ENCODE measurements around the gene CDC42SE2. TPM values are rescaled to one million over a fixed set of nuclear protein-coding genes. Genes with fewer than 3 reads are reported as not detected.

CDC42SE2 gene
- total and polyA plus RNA-seq, 3 experiments from 2014 or later: 125 to 460 (median 131) TPM

DNA sequence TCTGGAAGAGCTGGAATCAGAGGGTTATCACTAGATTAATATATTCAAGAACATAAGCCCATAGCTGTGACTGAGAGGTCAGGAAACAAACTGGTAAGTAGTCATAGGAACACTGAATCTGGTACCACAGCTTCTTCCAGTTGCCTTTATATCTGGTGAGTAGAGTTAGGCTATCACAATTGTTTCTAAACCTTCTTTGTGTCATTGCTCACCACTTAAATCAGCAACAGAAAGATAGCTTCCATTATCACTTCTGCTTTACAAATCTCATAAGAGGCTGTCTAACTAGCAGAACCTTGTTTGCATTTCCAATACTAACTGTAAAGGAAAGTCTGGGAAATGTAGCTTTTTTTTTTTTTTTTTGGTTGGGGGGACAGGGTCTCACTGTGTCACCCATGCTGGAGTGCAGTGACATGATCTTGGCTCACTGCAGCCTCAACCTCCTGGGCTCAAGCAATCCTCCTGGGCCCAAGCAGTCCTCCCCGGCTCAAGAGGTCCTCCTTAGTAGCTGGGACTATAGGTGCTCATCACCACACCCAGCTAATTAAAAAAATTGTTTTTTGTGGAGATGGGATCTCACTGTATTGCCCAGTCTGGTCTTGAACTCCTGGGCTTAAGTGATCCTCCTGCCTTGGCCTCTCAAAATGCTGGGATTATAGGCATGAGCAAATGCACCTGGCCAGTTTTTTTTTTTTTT, 22.0 kb downstream of the CDC42SE2 start:
- peak overlapping the region; percentile 9 for H3K4me3 ChIP-seq (ENCODE audit: low read length)
- H3K27me3 ChIP-seq (ENCODE audit: insufficient read depth, low read length, poor library complexity, severe bottlenecking): no peaks in the 10 kb centered on the region
- ChIA-PET CTCF (interaction anchor here (1.9 to 3.1 kb wide), 4 partner anchors 17 to 96 kb away, joined by 4 to 15 read pairs (median 10); no protein-coding TSS in a partner anchor), POLR2A (interaction anchor here (0.7 to 1.2 kb wide), 8 partner anchors 11 to 132 kb away, joined by 4 to 12 read pairs (median 5); no protein-coding TSS in a partner anchor)
- H3K9me3 ChIP-seq (ENCODE audit: low read length): no peaks in the 10 kb centered on the region
- no peak for DNase-seq
- Mint-ChIP-seq H3K4me3 (peak overlapping the region; percentile 28 to 75 (median 36)), H3K27ac (peak overlapping the region; percentile 52 to 94 (median 84)), H3K36me3 (peaks cover 4 to 71% (median 11%) of the 10 kb centered on the region in 3 donors), H3K4me1 (peaks cover 77 to 94% (median 91%) of the 10 kb centered on the region in 3 donors), H3K27me3 (no peaks in the 10 kb centered on the region), H3K9me3 (no peaks in the 10 kb centered on the region)
- H3K27ac ChIP-seq (ENCODE audit: low read depth, low read length): no peak overlapping the region
- H3K4me1 ChIP-seq (ENCODE audit: insufficient read depth, low read length): peaks cover 79% of the 10 kb centered on the region
- H3K36me3 ChIP-seq (ENCODE audit: insufficient read depth, low read length): no peaks in the 10 kb centered on the region

- no peak for DNase-seq
- ChIA-PET CTCF (interaction anchor here (1.0 to 3.1 kb wide), 5 partner anchors 16 to 96 kb away, joined by 3 to 15 read pairs (median 7); no protein-coding TSS in a partner anchor), POLR2A (interaction anchor here (0.7 to 1.2 kb wide), 3 partner anchors 13 to 132 kb away, joined by 5 to 12 read pairs (median 7); no protein-coding TSS in a partner anchor)
- peaks cover 77 to 94% (median 92%) of the 10 kb centered on the region in 3 donors for H3K4me1 Mint-ChIP-seq
- peaks cover 83% of the 10 kb centered on the region for H3K4me1 ChIP-seq (ENCODE audit: insufficient read depth, low read length)
- no peak overlapping the region for H3K27ac ChIP-seq (ENCODE audit: low read depth, low read length)
- H3K9me3 ChIP-seq (ENCODE audit: low read length): no peaks in the 10 kb centered on the region
- H3K9me3 Mint-ChIP-seq: no peaks in the 10 kb centered on the region
- peaks cover 4 to 69% (median 9%) of the 10 kb centered on the region in 3 donors for H3K36me3 Mint-ChIP-seq
- H3K4me3 Mint-ChIP-seq: peak overlapping the region in 4 of 7 donors; percentile 8 to 63 (median 16)
- no peak overlapping the region for H3K4me3 ChIP-seq (ENCODE audit: low read length)
- no peaks in the 10 kb centered on the region for H3K36me3 ChIP-seq (ENCODE audit: insufficient read depth, low read length)
- H3K27ac Mint-ChIP-seq: peak overlapping the region in 6 of 8 donors; percentile 1 to 94 (median 82)
- H3K27me3 Mint-ChIP-seq: no peaks in the 10 kb centered on the region
- no peaks in the 10 kb centered on the region for H3K27me3 ChIP-seq (ENCODE audit: insufficient read depth, low read length, poor library complexity, severe bottlenecking)
Measured at GRCh38 chr5:131286400-131286715, 22.5 kb downstream of the CDC42SE2 start.

GRCh38 chr5:131288328-131288727, 24.5 kb downstream of the CDC42SE2 start:
- Histone ChIP-seq H3K36me3 (ENCODE audit: insufficient read depth, low read length) (no peaks in the 10 kb centered on the region), H3K27ac (ENCODE audit: low read depth, low read length) (peak overlapping the region; percentile 5), H3K9me3 (ENCODE audit: low read length) (no peaks in the 10 kb centered on the region), H3K4me1 (ENCODE audit: insufficient read depth, low read length) (peaks cover 88% of the 10 kb centered on the region), H3K4me3 (ENCODE audit: low read length) (peak overlapping the region; percentile 26), H3K27me3 (ENCODE audit: insufficient read depth, low read length, poor library complexity, severe bottlenecking) (no peaks in the 10 kb centered on the region)
- peak overlapping the region; percentile 82 to 99 (median 92) for H3K27ac Mint-ChIP-seq
- no peaks in the 10 kb centered on the region for H3K9me3 Mint-ChIP-seq
- POLR2A ChIA-PET: interaction anchor here (0.6 to 1.7 kb wide), 4 partner anchors 9 to 74 kb away, joined by 3 to 5 read pairs (median 4); partner anchors contain the start of gene CDC42SE2
- CTCF ChIA-PET: no interaction called here
- no peaks in the 10 kb centered on the region for H3K27me3 Mint-ChIP-seq
- H3K4me3 Mint-ChIP-seq: peak overlapping the region; percentile 70 to 91 (median 87)
- peaks cover 0 to 63% (median 9%) of the 10 kb centered on the region in 3 donors for H3K36me3 Mint-ChIP-seq
- no peak for DNase-seq
- H3K4me1 Mint-ChIP-seq: peaks cover 70 to 93% (median 88%) of the 10 kb centered on the region in 3 donors

- no peaks in the 10 kb centered on the region for H3K9me3 Mint-ChIP-seq
- peak overlapping the region; percentile 82 to 99 (median 92) for H3K27ac Mint-ChIP-seq
- H3K9me3 ChIP-seq (ENCODE audit: low read length): no peaks in the 10 kb centered on the region
- POLR2A ChIA-PET: interaction anchor here (0.7 to 1.2 kb wide), 4 partner anchors 9 to 88 kb away, joined by 3 to 10 read pairs (median 8); no protein-coding TSS in a partner anchor
- no peaks in the 10 kb centered on the region for H3K27me3 Mint-ChIP-seq
- peaks cover 0 to 65% (median 9%) of the 10 kb centered on the region in 3 donors for H3K36me3 Mint-ChIP-seq
- no peak for DNase-seq
- peak overlapping the region; percentile 26 for H3K4me3 ChIP-seq (ENCODE audit: low read length)
- peaks cover 71 to 93% (median 90%) of the 10 kb centered on the region in 3 donors for H3K4me1 Mint-ChIP-seq
- H3K27me3 ChIP-seq (ENCODE audit: insufficient read depth, low read length, poor library complexity, severe bottlenecking): no peaks in the 10 kb centered on the region
- no peaks in the 10 kb centered on the region for H3K36me3 ChIP-seq (ENCODE audit: insufficient read depth, low read length)
- H3K4me3 Mint-ChIP-seq: peak overlapping the region; percentile 60 to 89 (median 86)
- H3K27ac ChIP-seq (ENCODE audit: low read depth, low read length): no peak overlapping the region
- CTCF ChIA-PET: interaction anchor here (0.8 to 1.2 kb wide), 3 partner anchors 19 to 92 kb away, joined by 3 to 4 read pairs (median 3); no protein-coding TSS in a partner anchor
- H3K4me1 ChIP-seq (ENCODE audit: insufficient read depth, low read length): peaks cover 86% of the 10 kb centered on the region
Measured at GRCh38 chr5:131289738-131290137, 25.9 kb downstream of the CDC42SE2 start.

DNA sequence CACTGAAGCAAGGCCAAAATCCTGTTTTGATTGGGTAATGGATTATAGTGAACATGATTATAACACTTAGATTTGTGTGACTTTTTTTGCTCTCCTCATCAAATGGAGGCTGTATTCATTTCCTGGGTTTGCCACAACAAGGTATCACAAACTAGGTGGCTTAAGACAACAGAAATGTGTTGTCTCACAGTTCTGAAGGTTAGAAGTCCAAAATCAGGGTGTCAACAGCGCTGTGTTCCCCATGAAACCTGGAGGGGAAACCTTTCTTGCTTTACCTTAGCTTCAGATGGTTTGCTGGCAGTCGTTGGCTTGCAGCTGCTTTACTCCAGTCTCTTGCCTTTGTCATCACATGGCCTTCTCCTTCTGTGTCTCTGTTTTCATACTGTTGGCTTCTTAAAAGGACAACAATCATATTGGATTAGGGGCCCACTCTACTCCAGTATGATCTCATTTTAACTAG, 32.4 kb downstream of the CDC42SE2 start:
- H3K9me3 ChIP-seq (ENCODE audit: low read length): no peaks in the 10 kb centered on the region
- H3K27ac Mint-ChIP-seq: peak overlapping the region; percentile 55 to 92 (median 85)
- ChIA-PET POLR2A (no interaction called here), CTCF (interaction anchor here (1.0 kb wide), 1 partner anchor 16 kb away, joined by 3 read pairs; no protein-coding TSS in a partner anchor)
- peak in 2 of 5 donors; percentile 43 to 50 for DNase-seq
- H3K27me3 ChIP-seq (ENCODE audit: insufficient read depth, low read length, poor library complexity, severe bottlenecking): no peaks in the 10 kb centered on the region
- H3K9me3 Mint-ChIP-seq: no peaks in the 10 kb centered on the region
- no peaks in the 10 kb centered on the region for H3K36me3 ChIP-seq (ENCODE audit: insufficient read depth, low read length)
- H3K36me3 Mint-ChIP-seq: peaks cover 0 to 57% (median 5%) of the 10 kb centered on the region in 3 donors
- H3K4me1 Mint-ChIP-seq: peaks cover 71 to 88% (median 82%) of the 10 kb centered on the region in 3 donors
- no peak overlapping the region for H3K27ac ChIP-seq (ENCODE audit: low read depth, low read length)
- H3K4me1 ChIP-seq (ENCODE audit: insufficient read depth, low read length): peaks cover 88% of the 10 kb centered on the region
- peak overlapping the region; percentile 40 to 73 (median 65) for H3K4me3 Mint-ChIP-seq
- H3K27me3 Mint-ChIP-seq: no peaks in the 10 kb centered on the region
- H3K4me3 ChIP-seq (ENCODE audit: low read length): no peak overlapping the region

DNA sequence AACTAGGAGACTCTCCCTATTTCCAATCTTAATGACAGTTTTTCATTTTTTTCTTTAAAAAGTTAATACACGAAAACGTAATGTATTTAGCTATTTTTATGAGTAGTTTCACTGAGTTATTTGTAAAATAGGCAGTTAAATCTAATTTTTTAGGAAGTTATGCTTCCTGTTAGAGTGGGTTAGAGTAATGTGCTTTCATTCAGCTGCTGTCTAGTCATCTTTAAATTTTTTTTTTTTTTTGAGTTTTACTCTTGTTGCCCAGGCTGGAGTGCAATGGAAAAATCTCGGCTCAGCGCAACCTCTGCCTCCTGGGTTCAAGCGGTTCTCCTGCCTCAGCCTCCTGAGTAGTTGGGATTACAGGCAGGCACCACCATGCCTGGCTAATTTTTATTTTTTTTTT, 34.0 kb downstream of the CDC42SE2 start:
- H3K27ac Mint-ChIP-seq: peak overlapping the region in 4 of 8 donors; percentile 43 to 85 (median 58)
- no peak for DNase-seq
- no peaks in the 10 kb centered on the region for H3K27me3 Mint-ChIP-seq
- H3K4me3 Mint-ChIP-seq: no peak overlapping the region
- Histone ChIP-seq H3K27me3 (ENCODE audit: insufficient read depth, low read length, poor library complexity, severe bottlenecking) (no peaks in the 10 kb centered on the region), H3K4me3 (ENCODE audit: low read length) (no peak overlapping the region), H3K36me3 (ENCODE audit: insufficient read depth, low read length) (no peaks in the 10 kb centered on the region), H3K9me3 (ENCODE audit: low read length) (no peaks in the 10 kb centered on the region), H3K27ac (ENCODE audit: low read depth, low read length) (no peak overlapping the region), H3K4me1 (ENCODE audit: insufficient read depth, low read length) (peaks cover 81% of the 10 kb centered on the region)
- peaks cover 69 to 86% (median 86%) of the 10 kb centered on the region in 3 donors for H3K4me1 Mint-ChIP-seq
- ChIA-PET POLR2A (interaction anchor here (0.6 to 0.9 kb wide), 3 partner anchors 9 to 666 kb away, joined by 3 to 5 read pairs (median 4); no protein-coding TSS in a partner anchor), CTCF (no interaction called here)
- H3K36me3 Mint-ChIP-seq: peaks cover 0 to 60% (median 7%) of the 10 kb centered on the region in 3 donors
- H3K9me3 Mint-ChIP-seq: no peaks in the 10 kb centered on the region

DNA sequence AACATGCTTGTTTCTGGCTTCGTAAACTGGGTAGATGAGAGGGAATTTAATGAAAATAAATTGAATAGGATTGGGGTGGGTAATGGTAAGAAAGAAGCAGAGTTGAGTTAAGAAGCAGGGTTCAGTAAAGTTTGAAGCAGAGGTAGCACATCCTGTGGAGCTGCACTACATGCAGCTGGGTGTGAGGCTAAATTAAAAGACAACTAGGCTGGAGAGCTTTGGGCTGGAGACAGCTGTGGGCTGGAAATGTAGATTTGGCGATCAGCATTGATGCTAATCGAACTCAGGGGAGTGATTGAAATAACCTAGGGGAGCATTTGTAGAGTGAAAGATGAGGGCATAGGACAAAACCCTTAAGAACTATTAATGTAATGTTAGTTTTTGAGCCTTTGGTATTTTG, 35.6 kb downstream of the CDC42SE2 start:
- H3K27me3 Mint-ChIP-seq: no peaks in the 10 kb centered on the region
- H3K4me3 Mint-ChIP-seq: peak overlapping the region; percentile 5 to 63 (median 42)
- no peaks in the 10 kb centered on the region for H3K9me3 Mint-ChIP-seq
- Histone ChIP-seq H3K36me3 (ENCODE audit: insufficient read depth, low read length) (no peaks in the 10 kb centered on the region), H3K4me3 (ENCODE audit: low read length) (no peak overlapping the region), H3K27ac (ENCODE audit: low read depth, low read length) (no peak overlapping the region), H3K9me3 (ENCODE audit: low read length) (no peaks in the 10 kb centered on the region), H3K4me1 (ENCODE audit: insufficient read depth, low read length) (peaks cover 81% of the 10 kb centered on the region), H3K27me3 (ENCODE audit: insufficient read depth, low read length, poor library complexity, severe bottlenecking) (no peaks in the 10 kb centered on the region)
- H3K27ac Mint-ChIP-seq: peak overlapping the region; percentile 43 to 92 (median 74)
- peaks cover 70 to 85% (median 84%) of the 10 kb centered on the region in 3 donors for H3K4me1 Mint-ChIP-seq
- ChIA-PET POLR2A (no interaction called here), CTCF (interaction anchor here (1.3 kb wide), 1 partner anchor 25 kb away, joined by 3 read pairs; no protein-coding TSS in a partner anchor)
- peaks cover 0 to 59% (median 7%) of the 10 kb centered on the region in 3 donors for H3K36me3 Mint-ChIP-seq
- no peak for DNase-seq
